Measurements from ENCODE around the gene GLS2. TPM values are rescaled to one million over a fixed set of nuclear protein-coding genes. Genes with fewer than 3 reads are reported as not detected.
"Not testable (repeated sequence)": the region's sequence is repeated elsewhere in the genome, so short reads cannot be mapped to it uniquely, and the experiment has no call there.

GLS2 gene
- polyA plus RNA-seq, 4 donors: 0.54 to 2.1 (median 0.87) TPM

- H3K9me3 ChIP-seq (ENCODE audit: control insufficient read depth in 2 of 2, insufficient read depth in 1 of 2, low read depth in 1 of 2, low read length in 1 of 2): peaks cover 0 to 2% of the 10 kb centered on the region in 2 donors
- H3K27ac ChIP-seq (ENCODE audit: low read depth in 1 of 3, low read length in 2 of 3): peak within 1 kb of the TSS; percentile 5 to 86 (median 82)
- DNase-seq (peak; percentile 94 to 97), FAIRE-seq (no peak)
- no peaks in the 10 kb centered on the region for H3K36me3 ChIP-seq (ENCODE audit: control insufficient read depth in 3 of 3, insufficient read depth in 2 of 3, low read depth in 1 of 3, low read length in 3 of 3)
- WGBS, 3 donors: 0% methylated on average over 58 of the region's 58 CpGs
- H3K27me3 ChIP-seq (ENCODE audit: control insufficient read depth in 3 of 3, insufficient read depth in 3 of 3, low read length in 3 of 3): peaks cover 0 to 2% (median 0%) of the 10 kb centered on the region in 3 donors
- H3K4me1 ChIP-seq (ENCODE audit: control insufficient read depth in 3 of 3, insufficient read depth in 2 of 3, low read depth in 1 of 3, low read length in 2 of 3): peaks cover 0 to 2% (median 0%) of the 10 kb centered on the region in 3 donors
- peak within 1 kb of the TSS; percentile 64 to 86 (median 68) for H3K4me3 ChIP-seq (ENCODE audit: low read depth in 1 of 3, low read length in 3 of 3)
Observed at GRCh38 chr12:56448860-56449621, 38.9 kb downstream of the GLS2 start, which contains the start of gene TIMELESS. TSS of gene TIMELESS (minus strand) at chr12:56449426. CDS start at chr12:56434170, 15,256 bp downstream.

- 31 to 75% (median 35%) methylated on average over 2 of the region's 2 CpGs for WGBS, 3 donors
- not testable (repeated sequence) for H3K27me3 ChIP-seq (ENCODE audit: control insufficient read depth in 3 of 3, insufficient read depth in 3 of 3, low read length in 3 of 3); H3K36me3 ChIP-seq (ENCODE audit: control insufficient read depth in 3 of 3, insufficient read depth in 2 of 3, low read depth in 1 of 3, low read length in 3 of 3); H3K4me1 ChIP-seq (ENCODE audit: control insufficient read depth in 3 of 3, insufficient read depth in 2 of 3, low read depth in 1 of 3, low read length in 2 of 3); FAIRE-seq; H3K4me3 ChIP-seq (ENCODE audit: low read depth in 1 of 3, low read length in 3 of 3); H3K27ac ChIP-seq (ENCODE audit: low read depth in 1 of 3, low read length in 2 of 3); DNase-seq
- H3K9me3 ChIP-seq (ENCODE audit: control insufficient read depth in 2 of 2, insufficient read depth in 1 of 2, low read depth in 1 of 2, low read length in 1 of 2): peaks cover 0 to 13% of the 10 kb centered on the region in 2 donors
Observed at GRCh38 chr12:56443208-56443607, 44.8 kb downstream of the GLS2 start.

- Histone ChIP-seq H3K27ac (ENCODE audit: low read depth in 1 of 3, low read length in 2 of 3) (no peak overlapping the region), H3K4me1 (ENCODE audit: control insufficient read depth in 3 of 3, insufficient read depth in 2 of 3, low read depth in 1 of 3, low read length in 2 of 3) (no peaks in the 10 kb centered on the region), H3K4me3 (ENCODE audit: low read depth in 1 of 3, low read length in 3 of 3) (no peak overlapping the region), H3K27me3 (ENCODE audit: control insufficient read depth in 3 of 3, insufficient read depth in 3 of 3, low read length in 3 of 3) (no peaks in the 10 kb centered on the region), H3K36me3 (ENCODE audit: control insufficient read depth in 3 of 3, insufficient read depth in 2 of 3, low read depth in 1 of 3, low read length in 3 of 3) (peaks cover 0 to 8% (median 0%) of the 10 kb centered on the region in 3 donors), H3K9me3 (ENCODE audit: control insufficient read depth in 2 of 2, insufficient read depth in 1 of 2, low read depth in 1 of 2, low read length in 1 of 2) (no peaks in the 10 kb centered on the region)
- DNase-seq (no peak), FAIRE-seq (no peak)
- WGBS, 3 donors: 87 to 95% (median 93%) methylated on average over 11 of the region's 11 CpGs
Observed at GRCh38 chr12:56437430-56438176, 50.4 kb downstream of the GLS2 start.

GRCh38 chr12:56434828-56435227, 53.1 kb downstream of the GLS2 start:
- no peak for FAIRE-seq
- no peak for DNase-seq
- Histone ChIP-seq H3K27me3 (ENCODE audit: control insufficient read depth in 3 of 3, insufficient read depth in 3 of 3, low read length in 3 of 3) (no peaks in the 10 kb centered on the region), H3K27ac (ENCODE audit: low read depth in 1 of 3, low read length in 2 of 3) (no peak overlapping the region), H3K4me3 (ENCODE audit: low read depth in 1 of 3, low read length in 3 of 3) (no peak overlapping the region), H3K4me1 (ENCODE audit: control insufficient read depth in 3 of 3, insufficient read depth in 2 of 3, low read depth in 1 of 3, low read length in 2 of 3) (no peaks in the 10 kb centered on the region), H3K9me3 (ENCODE audit: control insufficient read depth in 2 of 2, insufficient read depth in 1 of 2, low read depth in 1 of 2, low read length in 1 of 2) (no peaks in the 10 kb centered on the region), H3K36me3 (ENCODE audit: control insufficient read depth in 3 of 3, insufficient read depth in 2 of 3, low read depth in 1 of 3, low read length in 3 of 3) (peaks cover 0 to 29% (median 0%) of the 10 kb centered on the region in 3 donors)
- WGBS, 3 donors: 94 to 97% (median 95%) methylated on average over 6 of the region's 6 CpGs

GRCh38 chr12:56431850-56432249, 56.1 kb downstream of the GLS2 start:
- FAIRE-seq (no peak), DNase-seq (no peak)
- no peaks in the 10 kb centered on the region for H3K9me3 ChIP-seq (ENCODE audit: control insufficient read depth in 2 of 2, insufficient read depth in 1 of 2, low read depth in 1 of 2, low read length in 1 of 2)
- WGBS, 3 donors: 94 to 97% (median 97%) methylated on average over 3 of the region's 3 CpGs
- peaks cover 0 to 54% (median 3%) of the 10 kb centered on the region in 3 donors for H3K36me3 ChIP-seq (ENCODE audit: control insufficient read depth in 3 of 3, insufficient read depth in 2 of 3, low read depth in 1 of 3, low read length in 3 of 3)
- H3K4me1 ChIP-seq (ENCODE audit: control insufficient read depth in 3 of 3, insufficient read depth in 2 of 3, low read depth in 1 of 3, low read length in 2 of 3): no peaks in the 10 kb centered on the region
- H3K27me3 ChIP-seq (ENCODE audit: control insufficient read depth in 3 of 3, insufficient read depth in 3 of 3, low read length in 3 of 3): no peaks in the 10 kb centered on the region
- H3K27ac ChIP-seq (ENCODE audit: low read depth in 1 of 3, low read length in 2 of 3): no peak overlapping the region
- no peak overlapping the region for H3K4me3 ChIP-seq (ENCODE audit: low read depth in 1 of 3, low read length in 3 of 3)

GRCh38 chr12:56431288-56431687, 56.7 kb downstream of the GLS2 start:
- WGBS, 3 donors: 96 to 98% (median 98%) methylated on average over 11 of the region's 11 CpGs
- no peak for DNase-seq
- Histone ChIP-seq H3K27ac (ENCODE audit: low read depth in 1 of 3, low read length in 2 of 3) (no peak overlapping the region), H3K4me3 (ENCODE audit: low read depth in 1 of 3, low read length in 3 of 3) (no peak overlapping the region), H3K27me3 (ENCODE audit: control insufficient read depth in 3 of 3, insufficient read depth in 3 of 3, low read length in 3 of 3) (no peaks in the 10 kb centered on the region), H3K9me3 (ENCODE audit: control insufficient read depth in 2 of 2, insufficient read depth in 1 of 2, low read depth in 1 of 2, low read length in 1 of 2) (no peaks in the 10 kb centered on the region), H3K36me3 (ENCODE audit: control insufficient read depth in 3 of 3, insufficient read depth in 2 of 3, low read depth in 1 of 3, low read length in 3 of 3) (peaks cover 0 to 55% (median 3%) of the 10 kb centered on the region in 3 donors), H3K4me1 (ENCODE audit: control insufficient read depth in 3 of 3, insufficient read depth in 2 of 3, low read depth in 1 of 3, low read length in 2 of 3) (no peaks in the 10 kb centered on the region)
- FAIRE-seq: no peak

GRCh38 chr12:56425940-56426438, 62.0 kb downstream of the GLS2 start:
- no peaks in the 10 kb centered on the region for H3K9me3 ChIP-seq (ENCODE audit: control insufficient read depth in 2 of 2, insufficient read depth in 1 of 2, low read depth in 1 of 2, low read length in 1 of 2)
- H3K27ac ChIP-seq (ENCODE audit: low read depth in 1 of 3, low read length in 2 of 3): no peak overlapping the region
- DNase-seq: no peak
- no peak for FAIRE-seq
- peaks cover 0 to 67% (median 7%) of the 10 kb centered on the region in 3 donors for H3K36me3 ChIP-seq (ENCODE audit: control insufficient read depth in 3 of 3, insufficient read depth in 2 of 3, low read depth in 1 of 3, low read length in 3 of 3)
- no peaks in the 10 kb centered on the region for H3K27me3 ChIP-seq (ENCODE audit: control insufficient read depth in 3 of 3, insufficient read depth in 3 of 3, low read length in 3 of 3)
- H3K4me1 ChIP-seq (ENCODE audit: control insufficient read depth in 3 of 3, insufficient read depth in 2 of 3, low read depth in 1 of 3, low read length in 2 of 3): no peaks in the 10 kb centered on the region
- no peak overlapping the region for H3K4me3 ChIP-seq (ENCODE audit: low read depth in 1 of 3, low read length in 3 of 3)
- WGBS, 3 donors: 54 to 59% (median 56%) methylated on average over 3 of the region's 3 CpGs

- H3K27me3 ChIP-seq (ENCODE audit: control insufficient read depth in 3 of 3, insufficient read depth in 3 of 3, low read length in 3 of 3): no peaks in the 10 kb centered on the region
- H3K4me1 ChIP-seq (ENCODE audit: control insufficient read depth in 3 of 3, insufficient read depth in 2 of 3, low read depth in 1 of 3, low read length in 2 of 3): no peaks in the 10 kb centered on the region
- H3K36me3 ChIP-seq (ENCODE audit: control insufficient read depth in 3 of 3, insufficient read depth in 2 of 3, low read depth in 1 of 3, low read length in 3 of 3): peaks cover 0 to 67% (median 7%) of the 10 kb centered on the region in 3 donors
- 66 to 91% (median 83%) methylated on average over 1 of the region's 1 CpG for WGBS, 3 donors
- no peak for FAIRE-seq
- no peak overlapping the region for H3K4me3 ChIP-seq (ENCODE audit: low read depth in 1 of 3, low read length in 3 of 3)
- H3K27ac ChIP-seq (ENCODE audit: low read depth in 1 of 3, low read length in 2 of 3): no peak overlapping the region
- no peaks in the 10 kb centered on the region for H3K9me3 ChIP-seq (ENCODE audit: control insufficient read depth in 2 of 2, insufficient read depth in 1 of 2, low read depth in 1 of 2, low read length in 1 of 2)
- no peak for DNase-seq
Observed at GRCh38 chr12:56425193-56425592, 62.8 kb downstream of the GLS2 start.

Measured in small intestine (tissue), 7 donors.